Measurements from ENCODE around the gene PARN. TPM values are rescaled to one million over a fixed set of nuclear protein-coding genes. Genes with fewer than 3 reads are reported as not detected.

PARN gene
- total and polyA plus RNA-seq, 2 donors (not counting 1 experiment from before 2014, with no cell fraction given), result 26.7 to 32.9 TPM

DNA sequence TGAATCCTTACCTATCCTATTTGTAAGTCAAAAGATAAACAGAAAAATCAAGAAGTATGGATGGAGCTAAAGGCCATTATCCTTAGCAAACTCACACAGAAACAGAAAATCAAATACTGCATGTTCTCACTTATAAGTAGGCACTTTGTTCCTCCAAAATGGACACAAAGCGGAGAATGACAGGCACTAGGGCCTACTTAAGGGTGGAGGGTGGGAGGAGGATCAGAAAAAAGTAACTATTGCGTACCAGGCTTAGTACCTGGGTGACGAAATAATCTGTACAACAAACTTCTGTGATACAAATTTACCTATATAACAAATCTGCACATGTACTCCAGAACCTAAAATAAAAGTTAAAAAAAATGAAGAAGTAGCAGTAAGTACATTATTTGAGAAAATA lies 164.3 kb downstream of the PARN start:
- Histone ChIP-seq H4K20me1 (ENCODE audit: control insufficient read depth, extremely low read depth, insufficient read depth, low read length) (no peaks in the 10 kb centered on the region), H3K4me1 (ENCODE audit: control insufficient read depth, extremely low read depth, insufficient read depth, low read length) (peaks cover 3% of the 10 kb centered on the region), H3K27me3 (ENCODE audit: control insufficient read depth, insufficient read depth, low read length) (no peaks in the 10 kb centered on the region), H2AFZ (ENCODE audit: low read length) (no peak overlapping the region), H3K4me3 (replicated peaks in 1 of 4; ENCODE audit: control extremely low read depth in 1 of 4, insufficient read depth in 1 of 4, low read depth in 3 of 4, low read length in 4 of 4) (no peak overlapping the region), H3K36me3 (ENCODE audit: control insufficient read depth, insufficient read depth, low read length) (peaks cover 1% of the 10 kb centered on the region), H3K9ac (ENCODE audit: insufficient read depth, low read length) (no peak overlapping the region), H3K27ac (ENCODE audit: insufficient read depth, low read length) (no peak overlapping the region), H3K9me3 (ENCODE audit: control insufficient read depth, insufficient read depth, low read depth, low read length) (no peaks in the 10 kb centered on the region), H3K4me2 (ENCODE audit: extremely low read depth, insufficient read depth, low read length) (no peak overlapping the region), H3K79me2 (ENCODE audit: control insufficient read depth, insufficient read depth, low read length) (no peaks in the 10 kb centered on the region)
- no peak for DNase-seq (ENCODE audit: low read depth in 2 of 2)
- TF ChIP-seq, protein P1, sequence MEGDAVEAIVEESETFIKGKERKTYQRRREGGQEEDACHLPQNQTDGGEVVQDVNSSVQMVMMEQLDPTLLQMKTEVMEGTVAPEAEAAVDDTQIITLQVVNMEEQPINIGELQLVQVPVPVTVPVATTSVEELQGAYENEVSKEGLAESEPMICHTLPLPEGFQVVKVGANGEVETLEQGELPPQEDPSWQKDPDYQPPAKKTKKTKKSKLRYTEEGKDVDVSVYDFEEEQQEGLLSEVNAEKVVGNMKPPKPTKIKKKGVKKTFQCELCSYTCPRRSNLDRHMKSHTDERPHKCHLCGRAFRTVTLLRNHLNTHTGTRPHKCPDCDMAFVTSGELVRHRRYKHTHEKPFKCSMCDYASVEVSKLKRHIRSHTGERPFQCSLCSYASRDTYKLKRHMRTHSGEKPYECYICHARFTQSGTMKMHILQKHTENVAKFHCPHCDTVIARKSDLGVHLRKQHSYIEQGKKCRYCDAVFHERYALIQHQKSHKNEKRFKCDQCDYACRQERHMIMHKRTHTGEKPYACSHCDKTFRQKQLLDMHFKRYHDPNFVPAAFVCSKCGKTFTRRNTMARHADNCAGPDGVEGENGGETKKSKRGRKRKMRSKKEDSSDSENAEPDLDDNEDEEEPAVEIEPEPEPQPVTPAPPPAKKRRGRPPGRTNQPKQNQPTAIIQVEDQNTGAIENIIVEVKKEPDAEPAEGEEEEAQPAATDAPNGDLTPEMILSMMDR (conservative IDR thresholded peaks at IDR 0.05 in 1 of 2, IDR thresholded peaks at IDR 0.05 in 1 of 2; ENCODE audit: low read depth in 1 of 2, low read length in 2 of 2), result no peak
- TF ChIP-seq EZH2 (IDR thresholded peaks at IDR 0.05; ENCODE audit: low read length, missing control alignments), result no peak

GRCh38 chr16:14464796-14465195 lies 165.3 kb downstream of the PARN start:
- no peak for TF ChIP-seq EZH2 (IDR thresholded peaks at IDR 0.05; ENCODE audit: low read length, missing control alignments)
- TF ChIP-seq, protein P1 (conservative IDR thresholded peaks at IDR 0.05 in 1 of 2, IDR thresholded peaks at IDR 0.05 in 1 of 2; ENCODE audit: low read depth in 1 of 2, low read length in 2 of 2), result no peak
- peaks cover 1% of the 10 kb centered on the region for H3K36me3 ChIP-seq (ENCODE audit: control insufficient read depth, insufficient read depth, low read length)
- H3K4me2 ChIP-seq (ENCODE audit: extremely low read depth, insufficient read depth, low read length), result no peak overlapping the region
- H3K4me1 ChIP-seq (ENCODE audit: control insufficient read depth, extremely low read depth, insufficient read depth, low read length), result peaks cover 3% of the 10 kb centered on the region
- no peak for DNase-seq (ENCODE audit: low read depth in 2 of 2)
- no peaks in the 10 kb centered on the region for H3K79me2 ChIP-seq (ENCODE audit: control insufficient read depth, insufficient read depth, low read length)
- no peak overlapping the region for H3K27ac ChIP-seq (ENCODE audit: insufficient read depth, low read length)
- H3K9me3 ChIP-seq (ENCODE audit: control insufficient read depth, insufficient read depth, low read depth, low read length), result no peaks in the 10 kb centered on the region
- H3K4me3 ChIP-seq (replicated peaks in 1 of 4; ENCODE audit: control extremely low read depth in 1 of 4, insufficient read depth in 1 of 4, low read depth in 3 of 4, low read length in 4 of 4), result no peak overlapping the region
- no peaks in the 10 kb centered on the region for H3K27me3 ChIP-seq (ENCODE audit: control insufficient read depth, insufficient read depth, low read length)
- no peak overlapping the region for H3K9ac ChIP-seq (ENCODE audit: insufficient read depth, low read length)
- no peak overlapping the region for H2AFZ ChIP-seq (ENCODE audit: low read length)
- no peaks in the 10 kb centered on the region for H4K20me1 ChIP-seq (ENCODE audit: control insufficient read depth, extremely low read depth, insufficient read depth, low read length)

GRCh38 chr16:14464192-14464591 lies 165.9 kb downstream of the PARN start:
- H2AFZ ChIP-seq (ENCODE audit: low read length), result no peak overlapping the region
- no peak overlapping the region for H3K4me3 ChIP-seq (replicated peaks in 1 of 4; ENCODE audit: control extremely low read depth in 1 of 4, insufficient read depth in 1 of 4, low read depth in 3 of 4, low read length in 4 of 4)
- H3K4me2 ChIP-seq (ENCODE audit: extremely low read depth, insufficient read depth, low read length), result no peak overlapping the region
- H3K79me2 ChIP-seq (ENCODE audit: control insufficient read depth, insufficient read depth, low read length), result no peaks in the 10 kb centered on the region
- TF ChIP-seq, protein P1 (conservative IDR thresholded peaks at IDR 0.05 in 1 of 2, IDR thresholded peaks at IDR 0.05 in 1 of 2; ENCODE audit: low read depth in 1 of 2, low read length in 2 of 2), result no peak
- TF ChIP-seq EZH2 (IDR thresholded peaks at IDR 0.05; ENCODE audit: low read length, missing control alignments), result no peak
- H3K27me3 ChIP-seq (ENCODE audit: control insufficient read depth, insufficient read depth, low read length), result no peaks in the 10 kb centered on the region
- H3K36me3 ChIP-seq (ENCODE audit: control insufficient read depth, insufficient read depth, low read length), result peaks cover 1% of the 10 kb centered on the region
- no peak overlapping the region for H3K27ac ChIP-seq (ENCODE audit: insufficient read depth, low read length)
- no peaks in the 10 kb centered on the region for H4K20me1 ChIP-seq (ENCODE audit: control insufficient read depth, extremely low read depth, insufficient read depth, low read length)
- H3K9ac ChIP-seq (ENCODE audit: insufficient read depth, low read length), result no peak overlapping the region
- H3K4me1 ChIP-seq (ENCODE audit: control insufficient read depth, extremely low read depth, insufficient read depth, low read length), result peaks cover 3% of the 10 kb centered on the region
- DNase-seq (ENCODE audit: low read depth in 2 of 2), result no peak
- no peaks in the 10 kb centered on the region for H3K9me3 ChIP-seq (ENCODE audit: control insufficient read depth, insufficient read depth, low read depth, low read length)
